ENCODE results near the gene ERCC6L. TPM values are rescaled to one million over a fixed set of nuclear protein-coding genes. Genes with fewer than 3 reads are reported as not detected.
A peak's percentile ranks its signal among the peaks of the same experiment; 100 is the strongest.
"Not testable (repeated sequence)": the region's sequence is repeated elsewhere in the genome, so short reads cannot be mapped to it uniquely, and the experiment has no call there.

ERCC6L gene
- total RNA-seq, 1 donor = 0.72 TPM

- peak within 1 kb of the TSS; percentile 91 for H2AFZ ChIP-seq (ENCODE audit: low read length)
- peaks cover 9% of the 10 kb centered on the region for H3K4me1 ChIP-seq (ENCODE audit: insufficient read depth, low read length)
- peak within 1 kb of the TSS; percentile 89 for H3K4me2 ChIP-seq (ENCODE audit: insufficient read depth, low read length)
- DNase-seq (ENCODE audit: insufficient read length, low spot score, missing footprints) = peak; percentile 97
- peak within 1 kb of the TSS; percentile 90 for H3K4me3 ChIP-seq (ENCODE audit: insufficient read depth, low read length)
- peak within 1 kb of the TSS; percentile 75 for H3K27ac ChIP-seq (ENCODE audit: low read depth, low read length)
- H3K9me3 ChIP-seq (ENCODE audit: low read depth, low read length) = no peaks in the 10 kb centered on the region
- no peaks in the 10 kb centered on the region for H3K36me3 ChIP-seq (ENCODE audit: insufficient read depth, low read length)
- no peaks in the 10 kb centered on the region for H4K20me1 ChIP-seq (ENCODE audit: insufficient read depth, low read length)
- no peak for TF ChIP-seq CTCF (IDR thresholded peaks at IDR 0.05; ENCODE audit: extremely low read depth, low read depth, low read length)
- peaks cover 6% of the 10 kb centered on the region for H3K27me3 ChIP-seq (ENCODE audit: insufficient read depth, low read length)
- H3K79me2 ChIP-seq (ENCODE audit: insufficient read depth, low read length) = peaks cover 20% of the 10 kb centered on the region
Observed at GRCh38 chrX:72181178-72182125, 57.4 kb downstream of the ERCC6L start, which contains the start of gene PIN4. Gene PIN4, plus strand, starts transcription at chrX:72181757. Its CDS starts 29 bp downstream, at chrX:72181786.

GRCh38 chrX:72180539-72180938 lies 58.3 kb downstream of the ERCC6L start:
- peak overlapping the region; percentile 86 for H2AFZ ChIP-seq (ENCODE audit: low read length)

GRCh38 chrX:72176981-72177380 lies 61.8 kb downstream of the ERCC6L start:
- TF ChIP-seq CTCF (IDR thresholded peaks at IDR 0.05; ENCODE audit: extremely low read depth, low read depth, low read length) = no peak
- no peak overlapping the region for H3K27ac ChIP-seq (ENCODE audit: low read depth, low read length)
- no peak for DNase-seq (ENCODE audit: insufficient read length, low spot score, missing footprints)

More at GRCh38 chrX:72180539-72180938, 58.3 kb downstream of the ERCC6L start:
- TF ChIP-seq CTCF (IDR thresholded peaks at IDR 0.05; ENCODE audit: extremely low read depth, low read depth, low read length) = no peak
- Histone ChIP-seq H3K4me2 (ENCODE audit: insufficient read depth, low read length) (peak overlapping the region; percentile 89), H3K27me3 (ENCODE audit: insufficient read depth, low read length) (peaks cover 6% of the 10 kb centered on the region), H3K4me1 (ENCODE audit: insufficient read depth, low read length) (peaks cover 9% of the 10 kb centered on the region), H3K36me3 (ENCODE audit: insufficient read depth, low read length) (no peaks in the 10 kb centered on the region), H3K27ac (ENCODE audit: low read depth, low read length) (no peak overlapping the region), H3K79me2 (ENCODE audit: insufficient read depth, low read length) (peaks cover 20% of the 10 kb centered on the region), H3K9me3 (ENCODE audit: low read depth, low read length) (no peaks in the 10 kb centered on the region), H4K20me1 (ENCODE audit: insufficient read depth, low read length) (no peaks in the 10 kb centered on the region), H3K4me3 (ENCODE audit: insufficient read depth, low read length) (peak overlapping the region; percentile 90)
- DNase-seq (ENCODE audit: insufficient read length, low spot score, missing footprints) = no peak

GRCh38 chrX:72176289-72176688 lies 62.5 kb downstream of the ERCC6L start:
- H2AFZ ChIP-seq (ENCODE audit: low read length); H3K36me3 ChIP-seq (ENCODE audit: insufficient read depth, low read length); H3K27ac ChIP-seq (ENCODE audit: low read depth, low read length); H4K20me1 ChIP-seq (ENCODE audit: insufficient read depth, low read length); H3K4me1 ChIP-seq (ENCODE audit: insufficient read depth, low read length); H3K9me3 ChIP-seq (ENCODE audit: low read depth, low read length); DNase-seq (ENCODE audit: insufficient read length, low spot score, missing footprints); H3K79me2 ChIP-seq (ENCODE audit: insufficient read depth, low read length); H3K4me2 ChIP-seq (ENCODE audit: insufficient read depth, low read length); H3K4me3 ChIP-seq (ENCODE audit: insufficient read depth, low read length); H3K27me3 ChIP-seq (ENCODE audit: insufficient read depth, low read length): not testable (repeated sequence)

More at GRCh38 chrX:72176981-72177380, 61.8 kb downstream of the ERCC6L start:
- no peak overlapping the region for H3K4me3 ChIP-seq (ENCODE audit: insufficient read depth, low read length)
- no peaks in the 10 kb centered on the region for H4K20me1 ChIP-seq (ENCODE audit: insufficient read depth, low read length)
- no peaks in the 10 kb centered on the region for H3K9me3 ChIP-seq (ENCODE audit: low read depth, low read length)
- H3K4me2 ChIP-seq (ENCODE audit: insufficient read depth, low read length) = no peak overlapping the region
- H2AFZ ChIP-seq (ENCODE audit: low read length) = no peak overlapping the region
- peaks cover 3% of the 10 kb centered on the region for H3K4me1 ChIP-seq (ENCODE audit: insufficient read depth, low read length)
- no peaks in the 10 kb centered on the region for H3K27me3 ChIP-seq (ENCODE audit: insufficient read depth, low read length)
- no peaks in the 10 kb centered on the region for H3K36me3 ChIP-seq (ENCODE audit: insufficient read depth, low read length)
- peaks cover 4% of the 10 kb centered on the region for H3K79me2 ChIP-seq (ENCODE audit: insufficient read depth, low read length)
